ENCODE data around the gene EXOC7. TPM values are rescaled to one million over a fixed set of nuclear protein-coding genes. Genes with fewer than 3 reads are reported as not detected.

The EXOC7 gene
- polyA plus RNA-seq, 1 donor from 2014 or later = 146 TPM

GRCh38 chr17:76076146-76076764 is 27.3 kb downstream of the EXOC7 start:
- H3K9me2 ChIP-seq (ENCODE audit: insufficient read depth, low read length) = no peaks in the 10 kb centered on the region
- H3F3A ChIP-seq (ENCODE audit: insufficient read depth, low read length, poor library complexity, severe bottlenecking) = no peaks in the 10 kb centered on the region
- H3K4me3 ChIP-seq (ENCODE audit: low read length) = peak overlapping the region; percentile 62
- H3K9me3 ChIP-seq (ENCODE audit: low read length) = no peaks in the 10 kb centered on the region
- no peak overlapping the region for H3K4me2 ChIP-seq (ENCODE audit: low read length)
- no peak overlapping the region for H3K27ac ChIP-seq (ENCODE audit: low read length)
- no peaks in the 10 kb centered on the region for H3K36me3 ChIP-seq (ENCODE audit: insufficient read depth, low read length)
- H3K27me3 ChIP-seq (ENCODE audit: insufficient read depth, low read depth, low read length) = peaks cover 62% of the 10 kb centered on the region
- peaks cover 17% of the 10 kb centered on the region for H3K79me2 ChIP-seq (replicated peaks; ENCODE audit: insufficient read depth, low read length)
- H2AFZ ChIP-seq (ENCODE audit: low read depth, low read length) = no peak overlapping the region
- no peak for TF ChIP-seq POLR2AphosphoS5 (IDR thresholded peaks at IDR 0.05)
- no peak for TF ChIP-seq RAD21 (conservative IDR thresholded peaks at IDR 0.05)
- TF ChIP-seq EP300 (conservative IDR thresholded peaks at IDR 0.05; ENCODE audit: poor library complexity, severe bottlenecking) = no peak
- no peak for TF ChIP-seq MXI1 (conservative IDR thresholded peaks at IDR 0.05; ENCODE audit: poor library complexity, severe bottlenecking)
- TF ChIP-seq REST (IDR thresholded peaks at IDR 0.05; ENCODE audit: borderline replicate concordance) = no peak
- H4K20me1 ChIP-seq (ENCODE audit: insufficient read depth) = no peaks in the 10 kb centered on the region
- H3K9ac ChIP-seq (ENCODE audit: low read length) = no peak overlapping the region

GRCh38 chr17:76075364-76076145 is 28.0 kb downstream of the EXOC7 start:
- H3K4me2 ChIP-seq (ENCODE audit: low read length) = no peak overlapping the region
- no peaks in the 10 kb centered on the region for H3K36me3 ChIP-seq (ENCODE audit: insufficient read depth, low read length)
- H2AFZ ChIP-seq (ENCODE audit: low read depth, low read length) = no peak overlapping the region
- H3F3A ChIP-seq (ENCODE audit: insufficient read depth, low read length, poor library complexity, severe bottlenecking) = no peaks in the 10 kb centered on the region
- no peak overlapping the region for H3K9ac ChIP-seq (ENCODE audit: low read length)
- H4K20me1 ChIP-seq (ENCODE audit: insufficient read depth) = no peaks in the 10 kb centered on the region
- no peaks in the 10 kb centered on the region for H3K9me2 ChIP-seq (ENCODE audit: insufficient read depth, low read length)
- peaks cover 62% of the 10 kb centered on the region for H3K27me3 ChIP-seq (ENCODE audit: insufficient read depth, low read depth, low read length)
- H3K79me2 ChIP-seq (replicated peaks; ENCODE audit: insufficient read depth, low read length) = peaks cover 24% of the 10 kb centered on the region
- peak overlapping the region; percentile 62 for H3K4me3 ChIP-seq (ENCODE audit: low read length)
- no peaks in the 10 kb centered on the region for H3K9me3 ChIP-seq (ENCODE audit: low read length)
- TF ChIP-seq EP300 (conservative IDR thresholded peaks at IDR 0.05; ENCODE audit: poor library complexity, severe bottlenecking) (no peak), CTCF (IDR thresholded peaks at IDR 0.05; ENCODE audit: poor library complexity, severe bottlenecking) (peak; percentile 47), EZH2 (IDR thresholded peaks at IDR 0.05; ENCODE audit: borderline replicate concordance, insufficient read depth, low read length, poor library complexity, severe bottlenecking) (peak; percentile 53), RAD21 (conservative IDR thresholded peaks at IDR 0.05) (no peak), SMC3 (conservative IDR thresholded peaks at IDR 0.05; ENCODE audit: poor library complexity) (no peak), TAF1 (IDR thresholded peaks at IDR 0.05; ENCODE audit: low read depth) (no peak)
- H3K27ac ChIP-seq (ENCODE audit: low read length) = no peak overlapping the region
